Articular chondrocyte of knee joint (primary cell): Measurements from ENCODE around the gene CDSN. TPM values are rescaled to one million over a fixed set of nuclear protein-coding genes. Genes with fewer than 3 reads are reported as not detected.

Experiments
- small RNA-seq: library from RNA; depleted of rRNA; stranded (forward); fragments of <200 nt; gene quantifications from one replicate; pipeline ENCODE3, GENCODE V24; 2012
- total RNA-seq: library from RNA; depleted of rRNA; stranded (reverse); fragments of >200 nt; gene quantifications from 2 replicates; pipeline ENCODE4 v1.2.3, GENCODE V29; 2012

Gene CDSN, protein sequence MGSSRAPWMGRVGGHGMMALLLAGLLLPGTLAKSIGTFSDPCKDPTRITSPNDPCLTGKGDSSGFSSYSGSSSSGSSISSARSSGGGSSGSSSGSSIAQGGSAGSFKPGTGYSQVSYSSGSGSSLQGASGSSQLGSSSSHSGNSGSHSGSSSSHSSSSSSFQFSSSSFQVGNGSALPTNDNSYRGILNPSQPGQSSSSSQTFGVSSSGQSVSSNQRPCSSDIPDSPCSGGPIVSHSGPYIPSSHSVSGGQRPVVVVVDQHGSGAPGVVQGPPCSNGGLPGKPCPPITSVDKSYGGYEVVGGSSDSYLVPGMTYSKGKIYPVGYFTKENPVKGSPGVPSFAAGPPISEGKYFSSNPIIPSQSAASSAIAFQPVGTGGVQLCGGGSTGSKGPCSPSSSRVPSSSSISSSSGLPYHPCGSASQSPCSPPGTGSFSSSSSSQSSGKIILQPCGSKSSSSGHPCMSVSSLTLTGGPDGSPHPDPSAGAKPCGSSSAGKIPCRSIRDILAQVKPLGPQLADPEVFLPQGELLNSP
- not detected in 2 replicates for total RNA-seq

DNA sequence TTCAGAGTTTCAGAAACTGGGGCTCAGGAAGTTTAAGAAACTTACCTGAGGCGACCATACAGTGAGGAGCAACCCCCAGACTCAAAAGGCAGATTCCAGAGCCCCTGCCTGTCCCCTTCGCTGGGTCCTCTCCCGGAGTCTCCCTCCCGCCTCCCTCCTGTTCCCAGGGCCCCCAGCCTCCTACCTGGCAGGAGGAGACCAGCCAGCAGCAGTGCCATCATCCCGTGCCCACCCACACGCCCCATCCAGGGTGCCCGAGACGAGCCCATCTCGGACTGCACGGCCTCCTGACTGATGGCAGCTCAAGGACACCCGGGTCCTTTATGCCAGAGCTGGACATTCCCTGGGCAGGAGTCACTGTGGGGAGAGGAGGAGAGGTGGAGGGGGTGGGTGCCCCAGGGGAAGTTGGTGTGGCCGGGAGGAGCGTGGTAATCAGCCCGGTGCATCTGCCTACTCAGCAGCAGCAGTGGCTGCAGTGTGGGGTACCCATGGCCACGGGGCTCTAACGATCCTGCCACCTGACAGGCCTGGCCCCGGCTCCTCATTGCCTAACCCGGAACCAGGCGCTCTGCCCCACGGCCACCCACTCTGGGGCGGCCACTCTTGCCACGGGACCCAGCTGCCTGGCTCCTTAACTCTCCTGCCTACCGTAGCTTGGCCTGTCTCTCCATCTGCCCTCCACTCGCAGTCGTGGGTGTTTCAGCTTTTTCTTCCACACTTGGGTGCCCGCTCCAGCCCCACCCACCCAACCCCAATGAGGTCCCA lies at the start of gene CDSN:
TSS of gene CDSN (minus strand) at position 296 of the 765 bp plus-strand sequence. CDS start at position 269, 27 bp downstream.

DNA sequence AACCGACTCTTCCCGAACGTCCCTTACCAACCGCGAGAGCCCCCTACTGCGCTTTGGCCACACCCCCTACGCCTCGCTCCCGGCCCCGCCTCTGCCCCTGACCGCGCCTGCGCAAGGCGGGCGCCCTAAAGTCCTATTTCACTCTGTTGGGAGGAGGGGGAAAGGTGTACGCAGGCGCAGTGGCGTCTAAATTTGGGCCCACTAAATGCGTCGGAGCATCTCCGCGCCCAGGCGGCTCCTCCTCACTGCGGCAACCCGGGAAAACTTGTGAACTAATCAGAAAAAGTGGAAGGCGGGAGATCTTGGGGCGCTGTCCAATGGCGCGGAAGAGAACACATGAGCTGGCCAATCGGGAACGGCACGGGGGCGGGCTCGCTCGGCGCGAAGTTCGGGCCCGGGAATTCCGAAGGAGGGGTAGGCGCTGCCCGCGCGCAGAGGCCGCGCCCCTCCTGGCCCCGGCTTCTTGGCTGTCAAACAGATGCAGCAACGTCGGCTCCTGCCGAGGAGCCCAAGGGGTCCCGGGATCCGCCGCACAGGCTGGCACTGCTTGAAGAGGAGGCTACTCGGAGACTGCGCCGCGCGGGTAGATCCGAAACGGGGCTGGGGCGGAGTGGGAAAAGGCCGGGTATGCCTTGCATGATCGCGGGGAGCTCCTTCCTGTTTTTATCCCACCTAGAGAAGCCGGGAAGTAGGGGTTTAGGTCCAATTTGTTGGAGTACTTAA lies 38.1 kb upstream of the CDSN start, which contains the start of gene TCF19:
TSS of gene TCF19 (plus strand) at position 450 of the 723 bp plus-strand sequence. CDS start 881 bp downstream, outside the sequence.

DNA sequence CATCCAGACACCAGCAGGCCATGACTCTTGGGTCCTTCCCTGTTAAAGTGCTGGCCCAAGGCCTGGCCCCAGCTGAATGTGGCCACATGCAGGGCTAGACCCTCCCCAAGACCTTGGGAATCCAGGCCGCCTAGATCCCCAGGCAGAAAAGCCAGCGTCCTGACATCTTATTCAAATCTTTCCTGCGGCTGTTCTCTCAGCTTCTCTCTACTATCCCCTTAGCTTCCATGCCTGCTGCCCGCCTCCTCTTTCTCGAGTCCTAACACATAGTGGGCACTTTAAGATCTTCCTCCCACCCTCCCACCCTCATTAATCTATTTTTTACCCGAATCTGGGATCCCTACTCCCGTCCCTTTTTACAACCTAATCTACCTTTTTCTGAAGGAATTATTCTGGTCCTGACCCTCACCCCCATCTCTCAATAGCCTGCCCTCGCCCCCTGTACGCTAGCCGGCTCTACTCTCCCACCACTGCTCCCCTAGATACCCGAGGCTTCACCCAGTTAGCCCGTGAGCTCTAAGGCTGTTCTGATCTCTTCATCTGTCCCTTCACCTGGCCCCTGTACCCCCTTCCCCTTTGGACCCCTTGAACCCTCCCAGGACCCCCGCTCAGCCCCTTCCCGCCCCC lies 37.4 kb upstream of the CDSN start, which contains the start of gene CCHCR1:
TSS of gene CCHCR1 (minus strand) at position 290 of the 627 bp plus-strand sequence. CDS start at position 88, 202 bp downstream.

DNA sequence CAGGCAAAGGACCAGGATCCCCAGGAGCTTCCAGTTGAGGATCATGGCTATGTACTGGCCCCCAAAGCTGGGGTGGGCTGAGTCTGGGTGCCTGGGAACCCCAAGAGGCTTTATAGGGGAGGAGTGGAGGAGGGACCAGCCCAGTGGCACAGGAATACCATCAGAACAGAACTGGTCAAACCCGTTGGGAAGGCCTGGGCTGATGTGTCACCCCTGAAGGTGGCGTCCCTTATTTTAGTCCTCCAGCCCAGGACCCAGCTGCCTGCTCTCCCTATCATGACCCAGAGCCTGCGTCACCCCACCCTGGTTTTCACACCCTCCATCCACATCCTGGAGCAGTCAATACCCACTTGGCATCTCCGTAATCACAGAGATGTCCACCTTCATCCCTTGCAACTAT lies 18.7 kb upstream of the CDSN start, which contains the start of gene PSORS1C2:
TSS of gene PSORS1C2 (minus strand) at position 85 of the 400 bp plus-strand sequence. CDS start at position 45, 40 bp downstream.

DNA sequence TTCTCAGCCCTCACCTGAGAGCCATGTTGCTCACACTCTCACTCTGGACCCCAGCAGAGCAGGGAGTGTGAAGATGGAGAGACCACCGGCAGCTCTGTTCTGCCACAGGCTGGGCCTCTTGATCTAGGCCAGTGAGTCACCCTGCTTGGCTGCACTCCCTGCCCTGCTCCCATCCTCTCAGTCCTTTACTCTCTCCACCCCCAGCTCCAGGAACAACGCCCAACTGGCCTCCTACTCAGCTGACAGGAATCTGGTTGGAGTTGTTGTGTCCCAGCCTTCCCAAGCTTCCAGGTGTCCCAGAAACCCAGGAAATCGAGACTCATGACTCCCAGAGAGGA lies 5.7 kb downstream of the CDSN start, which contains the start of gene PSORS1C1:
TSS of gene PSORS1C1 (plus strand) at position 260 of the 338 bp plus-strand sequence. CDS start 14,833 bp downstream, outside the sequence.

DNA sequence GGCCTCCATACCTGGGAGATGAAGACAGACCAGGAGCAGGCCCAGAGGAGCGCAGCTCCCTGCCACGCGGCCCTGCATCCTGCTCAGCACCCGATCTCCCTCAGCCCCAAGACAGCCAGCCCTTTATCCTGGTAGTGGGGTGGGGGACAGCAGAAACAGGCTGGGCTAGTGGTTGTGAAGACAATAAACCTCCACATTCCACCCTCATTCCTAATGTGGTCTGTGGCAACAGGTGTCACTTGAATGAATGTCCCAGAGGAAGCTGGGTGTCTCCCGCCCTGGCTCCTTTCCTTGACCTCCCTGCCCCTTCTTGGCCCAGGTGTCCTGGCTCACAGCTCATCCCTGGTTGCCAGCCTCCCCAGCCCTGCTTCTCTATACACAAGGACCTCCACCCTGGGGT lies 7.8 kb downstream of the CDSN start, which contains the start of gene C6orf15:
TSS of gene C6orf15 (minus strand) at position 98 of the 400 bp plus-strand sequence. CDS start at position 78, 20 bp downstream.

Small RNAs within 50 kb of the gene (small RNA-seq; reads per million reads assigned to genes)
- gene POLR2LP1 (not detected), gene RNU6-1133P (not detected)

Other genes with a start within 250 kb of the CDSN start
- 16.7 and 22.2 TPM in 2 replicates for gene DDR1, start 235.9 kb downstream of the CDSN start, total RNA-seq
- 12.3 and 16.5 TPM in 2 replicates for gene GTF2H4, start 212.2 kb downstream of the CDSN start, total RNA-seq
- gene VARS2, start 206.2 kb downstream of the CDSN start, total RNA-seq, result 10.8 and 14.5 TPM in 2 replicates
- gene SFTA2, start 188.3 kb downstream of the CDSN start, total RNA-seq, result not detected in 2 replicates
- gene MUCL3, start 179.5 kb downstream of the CDSN start, total RNA-seq, result not detected in 2 replicates
- not detected in 2 replicates for gene MUC21, start 136.7 kb downstream of the CDSN start, total RNA-seq
- not detected in 2 replicates for gene MUC22, start 110.0 kb downstream of the CDSN start, total RNA-seq
- not detected in 2 replicates for gene C6orf15, start 7.9 kb downstream of the CDSN start, total RNA-seq
- 3.0 and 3.1 TPM in 2 replicates for gene PSORS1C1, start 5.6 kb downstream of the CDSN start, total RNA-seq
- not detected in 2 replicates for gene PSORS1C2, start 18.6 kb upstream of the CDSN start, total RNA-seq
- gene CCHCR1, start 37.4 kb upstream of the CDSN start, total RNA-seq, result 12.7 and 14.5 TPM in 2 replicates
- gene TCF19, start 38.1 kb upstream of the CDSN start, total RNA-seq, result 8.5 and 10.8 TPM in 2 replicates
- gene POU5F1, start 50.2 kb upstream of the CDSN start, total RNA-seq, result 0.65 and 0.97 TPM in 2 replicates
- gene HLA-C, start 151.6 kb upstream of the CDSN start, total RNA-seq, result 46.1 and 310 TPM in 2 replicates
- 229 and 377 TPM in 2 replicates for gene HLA-B, start 236.7 kb upstream of the CDSN start, total RNA-seq